ENCODE data around the gene RAB3A.
"Not testable (repeated sequence)": the region's sequence is repeated elsewhere in the genome, so short reads cannot be mapped to it uniquely, and the experiment has no call there.

The RAB3A gene

GRCh38 chr19:18167011-18167410, 36.8 kb downstream of the RAB3A start:
- no peak for DNase-seq

GRCh38 chr19:18165794-18166544, 37.9 kb downstream of the RAB3A start:
- no peak for DNase-seq

GRCh38 chr19:18164072-18164471, 39.8 kb downstream of the RAB3A start:
- no peak for DNase-seq

- no peak for DNase-seq
Observed at GRCh38 chr19:18161636-18162002, 42.2 kb downstream of the RAB3A start.

GRCh38 chr19:18160971-18161635, 42.7 kb downstream of the RAB3A start:
- peak; percentile 63 to 65 for DNase-seq

- no peak for DNase-seq
Observed at GRCh38 chr19:18160493-18160970, 43.3 kb downstream of the RAB3A start.

GRCh38 chr19:18159810-18160209, 44.0 kb downstream of the RAB3A start:
- DNase-seq, result no peak

GRCh38 chr19:18159059-18159616, 44.7 kb downstream of the RAB3A start:
- DNase-seq, result not testable (repeated sequence)

- no peak for DNase-seq
Observed at GRCh38 chr19:18158467-18158866, 45.4 kb downstream of the RAB3A start.

- peak; percentile 89 to 96 for DNase-seq
Observed at GRCh38 chr19:18157465-18158063, 46.3 kb downstream of the RAB3A start.

- DNase-seq, result peak; percentile 93 to 96
Observed at GRCh38 chr19:18156841-18157464, 46.9 kb downstream of the RAB3A start.

GRCh38 chr19:18156268-18156667, 47.6 kb downstream of the RAB3A start:
- DNase-seq, result no peak

- no peak for DNase-seq
Observed at GRCh38 chr19:18155095-18156087, 48.5 kb downstream of the RAB3A start.

GRCh38 chr19:18153556-18154134, 50.2 kb downstream of the RAB3A start:
- no peak for DNase-seq

- peak; percentile 98 to 99 for DNase-seq
Observed at GRCh38 chr19:18152817-18153555, 50.9 kb downstream of the RAB3A start, which contains the start of gene PIK3R2. PIK3R2 (plus strand) TSS chr19:18153163; CDS start chr19:18155880, 2,717 bp downstream.

- DNase-seq, result peak; percentile 95 to 96
Observed at GRCh38 chr19:18152442-18152816, 51.4 kb downstream of the RAB3A start.

GRCh38 chr19:18150776-18151624, 52.8 kb downstream of the RAB3A start:
- no peak for DNase-seq

- no peak for DNase-seq
Observed at GRCh38 chr19:18149596-18149975, 54.3 kb downstream of the RAB3A start.

GRCh38 chr19:18147396-18147795, 56.4 kb downstream of the RAB3A start:
- no peak for DNase-seq

Data from NCI-H2081 (cell line).